ENCODE data around the gene TSNAXIP1. TPM values are rescaled to one million over a fixed set of nuclear protein-coding genes. Genes with fewer than 3 reads are reported as not detected.
A peak's percentile ranks its signal among the peaks of the same experiment; 100 is the strongest.

TSNAXIP1 gene
- total RNA-seq, 1 experiment from 2014 or later, result 1.1 TPM

- CTCF ChIA-PET, result no interaction called here
Observed at GRCh38 chr16:67763066-67763465, 43.6 kb upstream of the TSNAXIP1 start.

GRCh38 chr16:67764158-67764667 is 42.5 kb upstream of the TSNAXIP1 start:
- DNase-seq (ENCODE audit: unreplicated experiment), result no peak
- ChIA-PET POLR2A (no interaction called here), CTCF (no interaction called here)
- Mint-ChIP-seq H3K9me3 (ENCODE audit: unreplicated experiment) (no peaks in the 10 kb centered on the region), H3K27ac (ENCODE audit: low read depth, unreplicated experiment) (no peak overlapping the region), H3K4me1 (ENCODE audit: insufficient read depth, unreplicated experiment) (peaks cover 7% of the 10 kb centered on the region), H3K36me3 (ENCODE audit: insufficient read depth, unreplicated experiment) (peaks cover 23% of the 10 kb centered on the region), H3K4me3 (ENCODE audit: unreplicated experiment) (no peak overlapping the region), H3K27me3 (ENCODE audit: insufficient read depth, unreplicated experiment) (no peaks in the 10 kb centered on the region)
- intact Hi-C loops (cut with micrococcal nuclease), result no loop called here
- TF ChIP-seq CTCF (IDR thresholded peaks at IDR 0.05; ENCODE audit: unreplicated experiment), result no peak
- no TSS peak for BruUV-seq (replicated peaks)

More at GRCh38 chr16:67763066-67763465, 43.6 kb upstream of the TSNAXIP1 start:
- no peak for TF ChIP-seq CTCF (IDR thresholded peaks at IDR 0.05; ENCODE audit: unreplicated experiment)
- H3K36me3 Mint-ChIP-seq (ENCODE audit: insufficient read depth, unreplicated experiment), result peaks cover 19% of the 10 kb centered on the region
- no peaks in the 10 kb centered on the region for H3K9me3 Mint-ChIP-seq (ENCODE audit: unreplicated experiment)
- H3K27me3 Mint-ChIP-seq (ENCODE audit: insufficient read depth, unreplicated experiment), result no peaks in the 10 kb centered on the region
- DNase-seq (ENCODE audit: unreplicated experiment), result no peak
- intact Hi-C loops (cut with micrococcal nuclease), result no loop called here
- no peak overlapping the region for H3K4me3 Mint-ChIP-seq (ENCODE audit: unreplicated experiment)
- H3K27ac Mint-ChIP-seq (ENCODE audit: low read depth, unreplicated experiment), result no peak overlapping the region
- peaks cover 7% of the 10 kb centered on the region for H3K4me1 Mint-ChIP-seq (ENCODE audit: insufficient read depth, unreplicated experiment)
- POLR2A ChIA-PET, result no interaction called here
- no TSS peak for BruUV-seq (replicated peaks)

GRCh38 chr16:67766291-67766690 is 40.4 kb upstream of the TSNAXIP1 start:
- CTCF ChIA-PET, result no interaction called here

GRCh38 chr16:67767953-67768352 is 38.7 kb upstream of the TSNAXIP1 start:
- TF ChIP-seq CTCF (IDR thresholded peaks at IDR 0.05; ENCODE audit: unreplicated experiment), result no peak
- H3K9me3 Mint-ChIP-seq (ENCODE audit: unreplicated experiment), result no peaks in the 10 kb centered on the region
- intact Hi-C loops (cut with micrococcal nuclease), result no loop called here
- no peaks in the 10 kb centered on the region for H3K27me3 Mint-ChIP-seq (ENCODE audit: insufficient read depth, unreplicated experiment)
- no peak overlapping the region for H3K4me3 Mint-ChIP-seq (ENCODE audit: unreplicated experiment)
- BruUV-seq (replicated peaks), result no TSS peak
- ChIA-PET POLR2A (interaction anchor here (0.6 to 1.0 kb wide), 5 partner anchors 8 to 139 kb away, joined by 3 read pairs; partner anchors contain the start of gene GFOD2), CTCF (interaction anchor here (0.6 to 0.7 kb wide), 3 partner anchors 54 to 212 kb away, joined by 3 to 4 read pairs (median 4); no protein-coding TSS in a partner anchor)
- H3K4me1 Mint-ChIP-seq (ENCODE audit: insufficient read depth, unreplicated experiment), result peaks cover 6% of the 10 kb centered on the region
- no peak overlapping the region for H3K27ac Mint-ChIP-seq (ENCODE audit: low read depth, unreplicated experiment)
- peak; percentile 69 for DNase-seq (ENCODE audit: unreplicated experiment)
- peaks cover 44% of the 10 kb centered on the region for H3K36me3 Mint-ChIP-seq (ENCODE audit: insufficient read depth, unreplicated experiment)

More at GRCh38 chr16:67766291-67766690, 40.4 kb upstream of the TSNAXIP1 start:
- POLR2A ChIA-PET, result no interaction called here
- Mint-ChIP-seq H3K36me3 (ENCODE audit: insufficient read depth, unreplicated experiment) (peaks cover 41% of the 10 kb centered on the region), H3K9me3 (ENCODE audit: unreplicated experiment) (no peaks in the 10 kb centered on the region), H3K4me1 (ENCODE audit: insufficient read depth, unreplicated experiment) (no peaks in the 10 kb centered on the region), H3K27me3 (ENCODE audit: insufficient read depth, unreplicated experiment) (no peaks in the 10 kb centered on the region), H3K4me3 (ENCODE audit: unreplicated experiment) (no peak overlapping the region), H3K27ac (ENCODE audit: low read depth, unreplicated experiment) (no peak overlapping the region)
- no peak for DNase-seq (ENCODE audit: unreplicated experiment)
- no TSS peak for BruUV-seq (replicated peaks)
- intact Hi-C loops (cut with micrococcal nuclease), result no loop called here
- TF ChIP-seq CTCF (IDR thresholded peaks at IDR 0.05; ENCODE audit: unreplicated experiment), result no peak

Data from MCF 10A (cell line).